Right lobe of liver (tissue), 4 donors: ENCODE measurements around the gene CYREN.

Source experiments
- POLR2A ChIP-seq: fragments of 450-650 bp; IDR thresholded peaks from one replicate; pipeline ENCODE4 v1.6.1; 2017; ENCODE audit warnings: antibody characterized with exemption, mild to moderate bottlenecking
- TF ChIP-seq, protein P1 (sequence below), 4 donors: fragments of 200-600 bp in 3 of 4; fragments of 450-650 bp in 1 of 4; IDR thresholded peaks; one replicate each; pipeline versions ENCODE4 v1.5.1 to v1.8.0; 2016 to 2022; ENCODE audit warnings: antibody characterized with exemption in 4 of 4, mild to moderate bottlenecking in 2 of 4
- donor health status: DM: no; HTN: no; CAD: no.
- donor health status: DM: no; HTN: no; CAD: no.
- donor health status: DM: no; HTN: yes; CAD: no.

DNA sequence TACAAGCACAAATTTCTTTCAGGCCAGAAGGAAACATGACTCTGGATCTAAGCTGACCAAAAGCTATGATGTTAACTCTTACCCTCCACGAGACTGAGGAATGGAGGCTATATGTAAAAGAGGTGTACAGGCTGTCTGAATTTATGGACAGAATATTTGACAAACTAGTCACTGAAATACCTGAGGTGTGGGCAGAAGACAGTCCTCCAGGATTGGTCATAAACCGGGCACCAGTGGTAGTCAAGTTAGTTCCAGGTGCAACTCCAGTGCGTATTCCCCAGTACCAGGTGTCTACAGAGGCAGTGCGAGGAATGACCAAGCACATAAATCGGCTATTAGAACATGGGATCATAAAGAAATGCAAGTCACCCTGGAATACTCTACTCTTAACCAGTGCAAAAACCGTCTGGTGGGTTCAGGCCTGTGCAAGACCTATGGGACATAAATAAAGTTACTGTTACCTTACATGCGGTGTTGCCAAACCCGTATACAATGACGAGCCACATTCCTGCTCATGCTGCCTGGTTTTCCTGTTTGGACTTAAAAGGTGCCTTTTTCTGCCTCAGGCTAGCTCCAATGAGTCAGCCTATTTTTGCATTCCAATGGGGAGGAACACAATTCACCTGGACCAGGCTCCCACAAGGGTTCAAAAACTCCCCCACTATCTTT lies 6.7 kb upstream of the CYREN start:
- TF ChIP-seq, protein P1, sequence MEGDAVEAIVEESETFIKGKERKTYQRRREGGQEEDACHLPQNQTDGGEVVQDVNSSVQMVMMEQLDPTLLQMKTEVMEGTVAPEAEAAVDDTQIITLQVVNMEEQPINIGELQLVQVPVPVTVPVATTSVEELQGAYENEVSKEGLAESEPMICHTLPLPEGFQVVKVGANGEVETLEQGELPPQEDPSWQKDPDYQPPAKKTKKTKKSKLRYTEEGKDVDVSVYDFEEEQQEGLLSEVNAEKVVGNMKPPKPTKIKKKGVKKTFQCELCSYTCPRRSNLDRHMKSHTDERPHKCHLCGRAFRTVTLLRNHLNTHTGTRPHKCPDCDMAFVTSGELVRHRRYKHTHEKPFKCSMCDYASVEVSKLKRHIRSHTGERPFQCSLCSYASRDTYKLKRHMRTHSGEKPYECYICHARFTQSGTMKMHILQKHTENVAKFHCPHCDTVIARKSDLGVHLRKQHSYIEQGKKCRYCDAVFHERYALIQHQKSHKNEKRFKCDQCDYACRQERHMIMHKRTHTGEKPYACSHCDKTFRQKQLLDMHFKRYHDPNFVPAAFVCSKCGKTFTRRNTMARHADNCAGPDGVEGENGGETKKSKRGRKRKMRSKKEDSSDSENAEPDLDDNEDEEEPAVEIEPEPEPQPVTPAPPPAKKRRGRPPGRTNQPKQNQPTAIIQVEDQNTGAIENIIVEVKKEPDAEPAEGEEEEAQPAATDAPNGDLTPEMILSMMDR (IDR thresholded peaks at IDR 0.05): no peak
- TF ChIP-seq POLR2A: no peak
